GM12878 (cell line): ENCODE measurements around the gene CPSF4. TPM values are rescaled to one million over a fixed set of nuclear protein-coding genes. Genes with fewer than 3 reads are reported as not detected.

Experiments
- BHLHE40 ChIP-seq, 2 experiments: fragments of 450-650 bp in 1 of 2; IDR thresholded peaks; 2 replicates each; pipeline ENCODE4 v1.6.1; 2011 to 2017; ENCODE audit warnings: low read depth in 2 of 2, borderline replicate concordance in 1 of 2, improper control_type of control experiment in 1 of 2, low read length in 1 of 2, mild to moderate bottlenecking in 1 of 2
- CHD1 ChIP-seq: IDR thresholded peaks from 2 replicates; pipeline ENCODE4 v1.6.1; 2012; ENCODE audit warnings: low read depth, low read length, improper control_type of control experiment
- DPF2 ChIP-seq: fragments of 450-650 bp; IDR thresholded peaks from 2 replicates; pipeline ENCODE4 v1.6.1; 2017; ENCODE audit warnings: mild to moderate bottlenecking
- FOS ChIP-seq: IDR thresholded peaks from 3 replicates; pipeline ENCODE4 v1.6.1; 2011; ENCODE audit warnings: borderline replicate concordance; ENCODE audit not compliant: insufficient read length; ENCODE audit errors: extremely low read depth
- IKZF2 ChIP-seq, 2 experiments: fragments of 450-650 bp; IDR thresholded peaks; 2 replicates each; pipeline ENCODE4 v1.6.1; 2017; ENCODE audit warnings: mild to moderate bottlenecking in 2 of 2, moderate library complexity in 2 of 2
- KAT2A ChIP-seq: conservative IDR thresholded peaks from 2 replicates; pipeline ENCODE4 v1.6.1; 2011; ENCODE audit warnings: low read depth, low read length; ENCODE audit not compliant: control insufficient read depth
- KLF5 ChIP-seq: fragments of 450-650 bp; IDR thresholded peaks from 2 replicates; pipeline ENCODE4 v1.6.1; 2014; ENCODE audit warnings: mild to moderate bottlenecking; ENCODE audit not compliant: partially characterized antibody
- LARP7 ChIP-seq: fragments of 450-650 bp; IDR thresholded peaks from 2 replicates; pipeline ENCODE4 v1.6.1; 2017; ENCODE audit warnings: mild to moderate bottlenecking
- NR2C1 ChIP-seq: fragments of 450-650 bp; IDR thresholded peaks from 2 replicates; pipeline ENCODE4 v1.6.1; 2017; ENCODE audit warnings: antibody characterized with exemption, mild to moderate bottlenecking, moderate library complexity
- POLR2A ChIP-seq: IDR thresholded peaks from 2 replicates; pipeline ENCODE4 v1.6.1; 2011; ENCODE audit warnings: low read depth, mild to moderate bottlenecking, low read length
- POU2F2 ChIP-seq: IDR thresholded peaks from 3 replicates; pipeline ENCODE4 v1.6.1; 2011; ENCODE audit warnings: low read depth, mild to moderate bottlenecking, low read length, borderline replicate concordance
- SRF ChIP-seq, 2 experiments: IDR thresholded peaks; 2 replicates each; pipeline ENCODE4 v1.6.1; 2011; ENCODE audit warnings: low read depth in 2 of 2, low read length in 2 of 2, mild to moderate bottlenecking in 1 of 2, moderate library complexity in 1 of 2
- TARDBP ChIP-seq: IDR thresholded peaks from 2 replicates; pipeline ENCODE4 v1.6.1; 2016; ENCODE audit warnings: borderline replicate concordance
- TCF3 ChIP-seq: IDR thresholded peaks from 2 replicates; pipeline ENCODE4 v1.6.1; 2012; ENCODE audit warnings: low read depth, mild to moderate bottlenecking, low read length, borderline replicate concordance; ENCODE audit not compliant: insufficient read depth
- YY1 ChIP-seq: IDR thresholded peaks from 2 replicates; pipeline ENCODE4 v1.6.1; 2011; ENCODE audit warnings: low read depth, mild to moderate bottlenecking, low read length
- ZNF384 ChIP-seq: IDR thresholded peaks from 2 replicates; pipeline ENCODE4 v1.6.1; 2012; ENCODE audit warnings: low read depth, mild to moderate bottlenecking, low read length, improper control_type of control experiment, borderline replicate concordance
- polyA plus RNA-seq, 11 experiments: library from polyadenylated mRNA; depleted of rRNA in 4 of 11; unstranded in 6 of 11; stranded (reverse) in 5 of 11; fragments of >200 nt; fragmentation: Nextera tagmentation in 4 of 11; fragmentation: Illumina TruSeq in 1 of 11; extraction: Ambion mirVana in 4 of 11; extraction: Trizol in 1 of 11; gene quantifications; 1 replicate in 1 of 11; 2 replicates in 10 of 11; pipeline versions ENCODE4 v1.2.1 to v1.2.3, GENCODE V29; 2011 to 2016; ENCODE audit warnings: inconsistent platforms in 2 of 11, missing spikeins in 2 of 11, low read depth in 1 of 11
- total RNA-seq, 4 experiments: library from RNA; depleted of rRNA in 3 of 4; stranded (reverse); fragments of >200 nt in 3 of 4; fragmentation: Illumina TruSeq in 1 of 4; extraction: Trizol in 1 of 4; gene quantifications; 2 replicates each; pipeline versions ENCODE4 v1.2.1 to v1.2.3, GENCODE V29; 2013 to 2021
- TF ChIP-seq, protein P1 (sequence below): fragments of 450-650 bp; IDR thresholded peaks from 2 replicates; pipeline ENCODE4 v1.6.1; 2016; ENCODE audit warnings: mild to moderate bottlenecking
- TF ChIP-seq, protein P2 (sequence below): fragments of 450-650 bp; formaldehyde crosslinking; IDR thresholded peaks from 2 replicates; pipeline ENCODE4 v1.4.0; 2020; ENCODE audit warnings: mild to moderate bottlenecking, moderate library complexity
- TF ChIP-seq, protein P3 (sequence below): IDR thresholded peaks from 2 replicates; pipeline ENCODE4 v1.6.1; 2011; ENCODE audit warnings: mild to moderate bottlenecking, low read depth, low read length, moderate library complexity; ENCODE audit not compliant: insufficient replicate concordance
- TF ChIP-seq, protein P4 (sequence below): fragments of 450-650 bp; IDR thresholded peaks from 2 replicates; pipeline ENCODE4 v1.6.1; 2018; ENCODE audit warnings: borderline replicate concordance, mild to moderate bottlenecking; ENCODE audit not compliant: partially characterized antibody

Gene CPSF4
- total and polyA plus RNA-seq, 10 of the 15 experiments (the other 5 are each of a cell fraction or from before 2014, with no cell fraction given) = 13.6 to 70.1 (median 45.0) TPM

DNA sequence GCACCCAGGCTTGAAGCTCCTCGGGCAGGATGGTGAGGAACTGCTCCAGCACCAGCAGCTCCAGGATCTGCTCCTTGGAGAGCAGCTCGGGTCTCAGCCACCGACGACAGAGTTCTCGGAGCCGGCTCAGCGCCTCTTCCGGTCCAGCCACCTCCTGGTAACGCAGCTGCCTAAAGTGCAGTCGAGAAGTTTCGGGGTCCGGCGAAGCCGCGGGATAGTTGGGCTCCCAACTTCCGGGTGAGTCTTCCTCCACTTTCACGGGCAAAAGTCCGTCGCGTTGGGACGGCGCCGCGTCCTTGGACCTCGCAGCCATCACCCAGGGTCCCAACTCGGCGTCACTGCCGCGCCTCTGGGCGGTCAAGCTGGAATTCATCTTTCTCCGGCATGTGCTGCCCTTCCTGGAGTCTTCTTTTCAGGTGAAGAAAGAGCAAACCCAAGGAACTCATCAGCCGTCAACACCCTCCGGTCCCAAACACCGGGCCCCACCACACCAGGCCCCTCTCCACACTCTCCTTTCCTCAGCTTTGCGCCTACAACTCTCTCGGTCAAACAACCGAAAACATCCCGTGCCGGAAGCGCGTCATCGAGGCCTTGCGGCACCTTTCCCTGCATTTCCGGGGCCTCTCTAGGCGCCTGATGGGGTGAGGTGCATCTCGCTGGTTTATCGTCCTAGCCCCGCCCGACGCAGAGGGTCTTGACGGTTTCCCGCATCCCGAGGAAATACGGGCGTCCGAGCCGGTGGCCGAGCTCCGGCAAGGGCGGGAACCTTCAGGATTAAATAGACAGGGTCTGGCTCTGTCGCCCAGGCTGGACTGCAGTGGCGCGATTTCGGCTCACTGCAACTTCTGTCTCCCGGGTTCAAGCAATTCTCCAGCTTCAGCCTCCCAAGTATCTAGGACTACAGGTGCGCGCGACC lies 61.2 kb downstream of the CPSF4 start, which contains the start of gene ZNF394 (continued):
- TF ChIP-seq DPF2 (0 out of 2 replicates have a peak, but pooled peaks have one; percentile 20), POU2F2 (peak; percentile 75), NR2C1 (peak; percentile 77), YY1 (peak; percentile 5; the same call in 1 of the 2 replicates), TCF3 (0 out of 2 replicates have a peak, but pooled peaks have one; percentile 4), FOS (no peak), CHD1 (0 out of 2 replicates have a peak, but pooled peaks have one; percentile 52), IKZF2 (IDR thresholded peaks at IDR 0.05) (peak in 1 of 2 experiments; percentile 39; a peak in 2 of 4 replicates), SRF (IDR thresholded peaks at IDR 0.05; ENCODE audit: low read depth in 2 of 2, low read length in 2 of 2) (peak in 1 of 2 experiments; percentile 44; a peak in 1 of 4 replicates), KAT2A (no peak), LARP7 (peak; percentile 91), POLR2A (peak; percentile 90), ZNF384 (no peak), BHLHE40 (IDR thresholded peaks at IDR 0.05; ENCODE audit: borderline replicate concordance in 1 of 2, low read depth in 2 of 2, low read length in 1 of 2) (peak; percentile 87 to 94), TARDBP (peak; percentile 27; the same call in 1 of the 2 replicates), KLF5 (peak; percentile 66)
- TF ChIP-seq, protein P1, sequence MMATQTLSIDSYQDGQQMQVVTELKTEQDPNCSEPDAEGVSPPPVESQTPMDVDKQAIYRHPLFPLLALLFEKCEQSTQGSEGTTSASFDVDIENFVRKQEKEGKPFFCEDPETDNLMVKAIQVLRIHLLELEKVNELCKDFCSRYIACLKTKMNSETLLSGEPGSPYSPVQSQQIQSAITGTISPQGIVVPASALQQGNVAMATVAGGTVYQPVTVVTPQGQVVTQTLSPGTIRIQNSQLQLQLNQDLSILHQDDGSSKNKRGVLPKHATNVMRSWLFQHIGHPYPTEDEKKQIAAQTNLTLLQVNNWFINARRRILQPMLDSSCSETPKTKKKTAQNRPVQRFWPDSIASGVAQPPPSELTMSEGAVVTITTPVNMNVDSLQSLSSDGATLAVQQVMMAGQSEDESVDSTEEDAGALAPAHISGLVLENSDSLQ = peak; percentile 38; the same call in 1 of the 2 replicates
- TF ChIP-seq, protein P2, sequence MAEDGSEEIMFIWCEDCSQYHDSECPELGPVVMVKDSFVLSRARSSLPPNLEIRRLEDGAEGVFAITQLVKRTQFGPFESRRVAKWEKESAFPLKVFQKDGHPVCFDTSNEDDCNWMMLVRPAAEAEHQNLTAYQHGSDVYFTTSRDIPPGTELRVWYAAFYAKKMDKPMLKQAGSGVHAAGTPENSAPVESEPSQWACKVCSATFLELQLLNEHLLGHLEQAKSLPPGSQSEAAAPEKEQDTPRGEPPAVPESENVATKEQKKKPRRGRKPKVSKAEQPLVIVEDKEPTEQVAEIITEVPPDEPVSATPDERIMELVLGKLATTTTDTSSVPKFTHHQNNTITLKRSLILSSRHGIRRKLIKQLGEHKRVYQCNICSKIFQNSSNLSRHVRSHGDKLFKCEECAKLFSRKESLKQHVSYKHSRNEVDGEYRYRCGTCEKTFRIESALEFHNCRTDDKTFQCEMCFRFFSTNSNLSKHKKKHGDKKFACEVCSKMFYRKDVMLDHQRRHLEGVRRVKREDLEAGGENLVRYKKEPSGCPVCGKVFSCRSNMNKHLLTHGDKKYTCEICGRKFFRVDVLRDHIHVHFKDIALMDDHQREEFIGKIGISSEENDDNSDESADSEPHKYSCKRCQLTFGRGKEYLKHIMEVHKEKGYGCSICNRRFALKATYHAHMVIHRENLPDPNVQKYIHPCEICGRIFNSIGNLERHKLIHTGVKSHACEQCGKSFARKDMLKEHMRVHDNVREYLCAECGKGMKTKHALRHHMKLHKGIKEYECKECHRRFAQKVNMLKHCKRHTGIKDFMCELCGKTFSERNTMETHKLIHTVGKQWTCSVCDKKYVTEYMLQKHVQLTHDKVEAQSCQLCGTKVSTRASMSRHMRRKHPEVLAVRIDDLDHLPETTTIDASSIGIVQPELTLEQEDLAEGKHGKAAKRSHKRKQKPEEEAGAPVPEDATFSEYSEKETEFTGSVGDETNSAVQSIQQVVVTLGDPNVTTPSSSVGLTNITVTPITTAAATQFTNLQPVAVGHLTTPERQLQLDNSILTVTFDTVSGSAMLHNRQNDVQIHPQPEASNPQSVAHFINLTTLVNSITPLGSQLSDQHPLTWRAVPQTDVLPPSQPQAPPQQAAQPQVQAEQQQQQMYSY (CRISPR knock-in tag) = no peak
- TF ChIP-seq, protein P3, sequence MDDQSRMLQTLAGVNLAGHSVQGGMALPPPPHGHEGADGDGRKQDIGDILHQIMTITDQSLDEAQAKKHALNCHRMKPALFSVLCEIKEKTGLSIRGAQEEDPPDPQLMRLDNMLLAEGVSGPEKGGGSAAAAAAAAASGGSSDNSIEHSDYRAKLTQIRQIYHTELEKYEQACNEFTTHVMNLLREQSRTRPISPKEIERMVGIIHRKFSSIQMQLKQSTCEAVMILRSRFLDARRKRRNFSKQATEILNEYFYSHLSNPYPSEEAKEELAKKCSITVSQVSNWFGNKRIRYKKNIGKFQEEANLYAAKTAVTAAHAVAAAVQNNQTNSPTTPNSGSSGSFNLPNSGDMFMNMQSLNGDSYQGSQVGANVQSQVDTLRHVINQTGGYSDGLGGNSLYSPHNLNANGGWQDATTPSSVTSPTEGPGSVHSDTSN = no peak
- TF ChIP-seq, protein P4, sequence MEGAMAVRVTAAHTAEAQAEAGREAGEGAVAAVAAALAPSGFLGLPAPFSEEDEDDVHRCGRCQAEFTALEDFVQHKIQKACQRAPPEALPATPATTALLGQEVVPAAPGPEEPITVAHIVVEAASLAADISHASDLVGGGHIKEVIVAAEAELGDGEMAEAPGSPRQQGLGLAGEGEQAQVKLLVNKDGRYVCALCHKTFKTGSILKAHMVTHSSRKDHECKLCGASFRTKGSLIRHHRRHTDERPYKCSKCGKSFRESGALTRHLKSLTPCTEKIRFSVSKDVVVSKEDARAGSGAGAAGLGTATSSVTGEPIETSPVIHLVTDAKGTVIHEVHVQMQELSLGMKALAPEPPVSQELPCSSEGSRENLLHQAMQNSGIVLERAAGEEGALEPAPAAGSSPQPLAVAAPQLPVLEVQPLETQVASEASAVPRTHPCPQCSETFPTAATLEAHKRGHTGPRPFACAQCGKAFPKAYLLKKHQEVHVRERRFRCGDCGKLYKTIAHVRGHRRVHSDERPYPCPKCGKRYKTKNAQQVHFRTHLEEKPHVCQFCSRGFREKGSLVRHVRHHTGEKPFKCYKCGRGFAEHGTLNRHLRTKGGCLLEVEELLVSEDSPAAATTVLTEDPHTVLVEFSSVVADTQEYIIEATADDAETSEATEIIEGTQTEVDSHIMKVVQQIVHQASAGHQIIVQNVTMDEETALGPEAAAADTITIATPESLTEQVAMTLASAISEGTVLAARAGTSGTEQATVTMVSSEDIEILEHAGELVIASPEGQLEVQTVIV = no peak
